ENCODE results near the gene LRRC7. TPM values are rescaled to one million over a fixed set of nuclear protein-coding genes. Genes with fewer than 3 reads are reported as not detected.

The LRRC7 gene
- total and polyA plus RNA-seq, 2 of the 13 experiments (the other 11 are each of a cell fraction or from before 2014, with no cell fraction given): not detected

- TF ChIP-seq FOXJ3 (CRISPR knock-in tag; IDR thresholded peaks at IDR 0.05; ENCODE audit: borderline replicate concordance) (no peak), ZFP36L2 (CRISPR knock-in tag; IDR thresholded peaks at IDR 0.05) (no peak), MAFF (IDR thresholded peaks at IDR 0.05; ENCODE audit: low read depth, low read length) (no peak), XBP1 (CRISPR knock-in tag; IDR thresholded peaks at IDR 0.05) (no peak), KAT8 (CRISPR knock-in tag; IDR thresholded peaks at IDR 0.05) (no peak)
- TF ChIP-seq, protein P1, sequence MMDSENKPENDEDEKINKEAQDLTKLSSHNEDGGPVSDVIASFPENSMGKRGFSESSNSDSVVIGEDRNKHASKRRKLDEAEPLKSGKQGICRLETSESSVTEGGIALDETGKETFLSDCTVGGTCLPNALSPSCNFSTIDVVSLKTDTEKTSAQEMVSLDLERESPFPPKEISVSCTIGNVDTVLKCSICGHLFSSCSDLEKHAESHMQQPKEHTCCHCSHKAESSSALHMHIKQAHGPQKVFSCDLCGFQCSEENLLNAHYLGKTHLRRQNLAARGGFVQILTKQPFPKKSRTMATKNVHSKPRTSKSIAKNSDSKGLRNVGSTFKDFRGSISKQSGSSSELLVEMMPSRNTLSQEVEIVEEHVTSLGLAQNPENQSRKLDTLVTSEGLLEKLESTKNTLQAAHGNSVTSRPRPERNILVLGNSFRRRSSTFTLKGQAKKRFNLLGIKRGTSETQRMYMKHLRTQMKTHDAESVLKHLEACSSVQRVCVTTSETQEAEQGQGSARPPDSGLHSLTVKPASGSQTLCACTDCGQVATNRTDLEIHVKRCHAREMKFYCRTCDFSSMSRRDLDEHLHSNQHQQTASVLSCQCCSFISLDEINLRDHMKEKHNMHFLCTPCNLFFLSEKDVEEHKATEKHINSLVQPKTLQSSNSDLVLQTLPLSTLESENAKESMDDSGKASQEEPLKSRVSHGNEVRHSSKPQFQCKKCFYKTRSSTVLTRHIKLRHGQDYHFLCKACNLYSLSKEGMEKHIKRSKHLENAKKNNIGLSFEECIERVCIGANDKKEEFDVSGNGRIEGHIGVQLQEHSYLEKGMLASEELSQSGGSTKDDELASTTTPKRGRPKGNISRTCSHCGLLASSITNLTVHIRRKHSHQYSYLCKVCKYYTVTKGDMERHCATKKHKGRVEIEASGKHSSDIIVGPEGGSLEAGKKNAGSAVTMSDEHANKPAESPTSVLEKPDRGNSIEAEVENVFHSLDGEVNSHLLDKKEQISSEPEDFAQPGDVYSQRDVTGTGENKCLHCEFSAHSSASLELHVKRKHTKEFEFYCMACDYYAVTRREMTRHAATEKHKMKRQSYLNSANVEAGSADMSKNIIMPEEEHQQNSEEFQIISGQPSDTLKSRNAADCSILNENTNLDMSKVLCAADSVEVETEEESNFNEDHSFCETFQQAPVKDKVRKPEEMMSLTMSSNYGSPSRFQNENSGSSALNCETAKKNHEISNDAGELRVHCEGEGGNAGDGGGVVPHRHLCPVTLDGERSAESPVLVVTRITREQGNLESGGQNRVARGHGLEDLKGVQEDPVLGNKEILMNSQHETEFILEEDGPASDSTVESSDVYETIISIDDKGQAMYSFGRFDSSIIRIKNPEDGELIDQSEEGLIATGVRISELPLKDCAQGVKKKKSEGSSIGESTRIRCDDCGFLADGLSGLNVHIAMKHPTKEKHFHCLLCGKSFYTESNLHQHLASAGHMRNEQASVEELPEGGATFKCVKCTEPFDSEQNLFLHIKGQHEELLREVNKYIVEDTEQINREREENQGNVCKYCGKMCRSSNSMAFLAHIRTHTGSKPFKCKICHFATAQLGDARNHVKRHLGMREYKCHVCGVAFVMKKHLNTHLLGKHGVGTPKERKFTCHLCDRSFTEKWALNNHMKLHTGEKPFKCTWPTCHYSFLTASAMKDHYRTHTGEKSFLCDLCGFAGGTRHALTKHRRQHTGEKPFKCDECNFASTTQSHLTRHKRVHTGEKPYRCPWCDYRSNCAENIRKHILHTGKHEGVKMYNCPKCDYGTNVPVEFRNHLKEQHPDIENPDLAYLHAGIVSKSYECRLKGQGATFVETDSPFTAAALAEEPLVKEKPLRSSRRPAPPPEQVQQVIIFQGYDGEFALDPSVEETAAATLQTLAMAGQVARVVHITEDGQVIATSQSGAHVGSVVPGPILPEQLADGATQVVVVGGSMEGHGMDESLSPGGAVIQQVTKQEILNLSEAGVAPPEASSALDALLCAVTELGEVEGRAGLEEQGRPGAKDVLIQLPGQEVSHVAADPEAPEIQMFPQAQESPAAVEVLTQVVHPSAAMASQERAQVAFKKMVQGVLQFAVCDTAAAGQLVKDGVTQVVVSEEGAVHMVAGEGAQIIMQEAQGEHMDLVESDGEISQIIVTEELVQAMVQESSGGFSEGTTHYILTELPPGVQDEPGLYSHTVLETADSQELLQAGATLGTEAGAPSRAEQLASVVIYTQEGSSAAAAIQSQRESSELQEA (CRISPR knock-in tag; IDR thresholded peaks at IDR 0.05; ENCODE audit: not compliant biosample characterization): no peak
- ChIA-PET POLR2A (no interaction called here), CTCF (ENCODE audit: low intra/inter-chr PET ratio, low total read pairs) (no interaction called here)
- DNase-seq (ENCODE audit: low spot score) (no peak), FAIRE-seq (no peak), ATAC-seq (no peak)
- Histone ChIP-seq H3K4me2 (ENCODE audit: low read depth, low read length) (no peak overlapping the region), H3K79me2 (ENCODE audit: insufficient read depth, low read length) (no peaks in the 10 kb centered on the region), H3K4me1 (ENCODE audit: insufficient read depth, low read length) (no peaks in the 10 kb centered on the region), H4K20me1 (ENCODE audit: insufficient read depth, low read length) (no peaks in the 10 kb centered on the region), H3K9me3 (ENCODE audit: low read length) (no peaks in the 10 kb centered on the region), H3K4me3 (replicated peaks in 1 of 3; ENCODE audit: insufficient read depth in 1 of 3, low read depth in 2 of 3, low read length in 3 of 3) (no peak overlapping the region), H3K9ac (ENCODE audit: insufficient read depth, low read depth, low read length) (no peak overlapping the region), H3K36me3 (replicated peaks in 1 of 2; ENCODE audit: control insufficient read depth in 1 of 2, insufficient read depth in 2 of 2, low read length in 2 of 2) (no peaks in the 10 kb centered on the region), H2AFZ (ENCODE audit: low read length) (no peak overlapping the region), H3K27ac (ENCODE audit: extremely low read length, insufficient read depth, low read length) (no peak overlapping the region), H3K27me3 (ENCODE audit: control insufficient read depth in 1 of 2, insufficient read depth in 2 of 2, low read length in 2 of 2) (no peaks in the 10 kb centered on the region)
- in situ Hi-C loops (cut with HindIII; ENCODE audit: extremely low pct_ligation_motif_present, low pct_unique_long_range_greater_than_20kb) (no loop called here), intact Hi-C loops (cut with micrococcal nuclease; ENCODE audit: unreplicated experiment) (no loop called here)
- 1% methylated on average over 2 of the region's 2 CpGs for WGBS (ENCODE audit: low lambda C conversion rate)
- BruUV-seq (replicated peaks): no TSS peak
Measured at GRCh38 chr1:69747207-69747606, 179.5 kb downstream of the LRRC7 start.

All from HepG2 (cell line).